Neural crest cell (in vitro differentiated cells): ENCODE data around the gene ARHGEF10L. TPM values are rescaled to one million over a fixed set of nuclear protein-coding genes. Genes with fewer than 3 reads are reported as not detected.

Source experiments
- DNase-seq: peaks from one replicate; pipeline ENCODE4 v3.0.0; 2021; ENCODE audit warnings: low read depth, mixed read lengths, low spot score
- H3K27ac Mint-ChIP-seq: one replicate; pipeline ENCODE4 v1.8.0; 2021; ENCODE audit warnings: mild to moderate bottlenecking, mixed read lengths; ENCODE audit not compliant: unreplicated experiment
- H3K27me3 Mint-ChIP-seq: 2 replicates; pipeline ENCODE4 v1.8.0; 2021; ENCODE audit warnings: low read depth, mild to moderate bottlenecking, mixed read lengths
- H3K36me3 Mint-ChIP-seq: 2 replicates; pipeline ENCODE4 v1.8.0; 2021; ENCODE audit warnings: low read depth, mild to moderate bottlenecking, mixed read lengths
- H3K4me1 Mint-ChIP-seq: 2 replicates; pipeline ENCODE4 v1.8.0; 2021; ENCODE audit warnings: mixed read lengths
- H3K4me3 Mint-ChIP-seq: one replicate; pipeline ENCODE4 v1.8.0; 2021; ENCODE audit warnings: mild to moderate bottlenecking, mixed read lengths
- H3K9me3 Mint-ChIP-seq: 2 replicates; pipeline ENCODE4 v1.8.0; 2021; ENCODE audit warnings: mixed read lengths
- total RNA-seq: library from RNA; stranded (reverse); gene quantifications from 2 replicates; pipeline ENCODE4 v1.2.1, GENCODE V29; 2021
- TF ChIP-seq, protein P1 (sequence below): fragments of 200-600 bp; sonication (generic); conservative IDR thresholded peaks from 2 replicates; pipeline ENCODE4 v1.5.0; 2021; ENCODE audit warnings: antibody characterized with exemption, mild to moderate bottlenecking

The ARHGEF10L gene
- total RNA-seq, 1 donor from 2014 or later = 22.2 TPM

- no peak for DNase-seq
- H3K27ac Mint-ChIP-seq = no peak overlapping the region
- no peaks in the 10 kb centered on the region for H3K4me1 Mint-ChIP-seq
- H3K4me3 Mint-ChIP-seq = no peak overlapping the region
- H3K9me3 Mint-ChIP-seq = no peaks in the 10 kb centered on the region
- no peaks in the 10 kb centered on the region for H3K27me3 Mint-ChIP-seq
- TF ChIP-seq, protein P1, sequence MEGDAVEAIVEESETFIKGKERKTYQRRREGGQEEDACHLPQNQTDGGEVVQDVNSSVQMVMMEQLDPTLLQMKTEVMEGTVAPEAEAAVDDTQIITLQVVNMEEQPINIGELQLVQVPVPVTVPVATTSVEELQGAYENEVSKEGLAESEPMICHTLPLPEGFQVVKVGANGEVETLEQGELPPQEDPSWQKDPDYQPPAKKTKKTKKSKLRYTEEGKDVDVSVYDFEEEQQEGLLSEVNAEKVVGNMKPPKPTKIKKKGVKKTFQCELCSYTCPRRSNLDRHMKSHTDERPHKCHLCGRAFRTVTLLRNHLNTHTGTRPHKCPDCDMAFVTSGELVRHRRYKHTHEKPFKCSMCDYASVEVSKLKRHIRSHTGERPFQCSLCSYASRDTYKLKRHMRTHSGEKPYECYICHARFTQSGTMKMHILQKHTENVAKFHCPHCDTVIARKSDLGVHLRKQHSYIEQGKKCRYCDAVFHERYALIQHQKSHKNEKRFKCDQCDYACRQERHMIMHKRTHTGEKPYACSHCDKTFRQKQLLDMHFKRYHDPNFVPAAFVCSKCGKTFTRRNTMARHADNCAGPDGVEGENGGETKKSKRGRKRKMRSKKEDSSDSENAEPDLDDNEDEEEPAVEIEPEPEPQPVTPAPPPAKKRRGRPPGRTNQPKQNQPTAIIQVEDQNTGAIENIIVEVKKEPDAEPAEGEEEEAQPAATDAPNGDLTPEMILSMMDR = no peak
- H3K36me3 Mint-ChIP-seq = no peaks in the 10 kb centered on the region
These were observed 100.3 kb downstream of the ARHGEF10L start for GRCh38 chr1:17639703-17640340.

- no peak for DNase-seq
- H3K27ac Mint-ChIP-seq = no peak overlapping the region
- TF ChIP-seq, protein P1 = no peak
- no peaks in the 10 kb centered on the region for H3K36me3 Mint-ChIP-seq
- H3K4me1 Mint-ChIP-seq = no peaks in the 10 kb centered on the region
- no peaks in the 10 kb centered on the region for H3K9me3 Mint-ChIP-seq
- no peaks in the 10 kb centered on the region for H3K27me3 Mint-ChIP-seq
- H3K4me3 Mint-ChIP-seq = no peak overlapping the region
These were observed 100.9 kb downstream of the ARHGEF10L start for GRCh38 chr1:17640393-17640792.

GRCh38 chr1:17640975-17641374 is 101.5 kb downstream of the ARHGEF10L start:
- Mint-ChIP-seq H3K4me3 (no peak overlapping the region), H3K27ac (no peak overlapping the region), H3K27me3 (no peaks in the 10 kb centered on the region), H3K36me3 (no peaks in the 10 kb centered on the region), H3K9me3 (no peaks in the 10 kb centered on the region), H3K4me1 (no peaks in the 10 kb centered on the region)
- no peak for DNase-seq
- TF ChIP-seq, protein P1 = no peak

DNA sequence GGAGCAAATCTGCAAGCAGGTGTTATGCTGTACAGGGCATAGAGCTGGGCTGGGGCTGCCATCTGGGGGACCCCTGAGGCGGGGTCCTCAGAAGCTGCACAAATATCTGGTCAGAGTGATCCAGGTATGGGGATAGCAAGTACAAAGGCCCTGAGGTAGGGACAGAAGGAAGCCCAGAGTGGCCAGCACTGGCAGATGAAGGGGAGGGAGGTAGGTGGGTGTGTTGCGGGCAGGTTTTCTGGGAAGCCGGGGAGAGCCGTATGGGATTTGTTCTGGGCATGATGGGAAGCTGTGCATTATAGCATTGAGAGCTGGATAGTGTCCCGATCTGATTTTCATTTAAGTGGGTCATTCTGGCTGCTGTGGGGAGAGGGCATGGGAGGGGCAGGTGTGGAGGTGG is 102.7 kb downstream of the ARHGEF10L start:
- TF ChIP-seq, protein P1 = no peak
- H3K27ac Mint-ChIP-seq = peak overlapping the region; percentile 43
- no peaks in the 10 kb centered on the region for H3K9me3 Mint-ChIP-seq
- no peaks in the 10 kb centered on the region for H3K27me3 Mint-ChIP-seq
- DNase-seq = no peak
- no peaks in the 10 kb centered on the region for H3K4me1 Mint-ChIP-seq
- H3K36me3 Mint-ChIP-seq = no peaks in the 10 kb centered on the region
- H3K4me3 Mint-ChIP-seq = no peak overlapping the region

DNA sequence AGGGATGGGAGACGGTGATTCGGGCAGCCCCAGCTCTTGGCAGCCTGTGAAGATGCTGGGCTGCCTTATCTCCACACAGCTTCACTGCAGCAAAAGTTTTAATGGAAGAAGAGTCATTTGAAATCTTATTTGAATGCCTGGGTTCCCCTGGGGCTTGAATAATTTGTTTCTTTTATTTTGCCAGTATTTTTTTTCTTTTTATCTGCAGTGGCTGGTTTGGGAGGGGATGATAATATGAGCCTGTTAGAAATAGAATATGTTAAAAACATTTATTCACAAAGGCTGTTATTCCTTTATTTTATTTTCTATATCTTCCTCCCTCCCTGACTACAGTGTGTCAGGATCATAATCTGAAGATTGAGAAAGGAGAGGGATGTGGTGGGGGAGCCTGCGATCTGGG is 103.4 kb downstream of the ARHGEF10L start:
- Mint-ChIP-seq H3K36me3 (no peaks in the 10 kb centered on the region), H3K27me3 (no peaks in the 10 kb centered on the region), H3K27ac (no peak overlapping the region), H3K4me1 (no peaks in the 10 kb centered on the region), H3K9me3 (no peaks in the 10 kb centered on the region), H3K4me3 (no peak overlapping the region)
- no peak for DNase-seq
- TF ChIP-seq, protein P1 = no peak
